NCI-H774 (cell line): Measurements from ENCODE around the gene DPP6.
"Not testable (repeated sequence)": the region's sequence is repeated elsewhere in the genome, so short reads cannot be mapped to it uniquely, and the experiment has no call there.

Experiments used
- DNase-seq: peaks from one replicate; lab custom pipeline; 2025; lab: John Stamatoyannopoulos, UW

Gene DPP6

DNA sequence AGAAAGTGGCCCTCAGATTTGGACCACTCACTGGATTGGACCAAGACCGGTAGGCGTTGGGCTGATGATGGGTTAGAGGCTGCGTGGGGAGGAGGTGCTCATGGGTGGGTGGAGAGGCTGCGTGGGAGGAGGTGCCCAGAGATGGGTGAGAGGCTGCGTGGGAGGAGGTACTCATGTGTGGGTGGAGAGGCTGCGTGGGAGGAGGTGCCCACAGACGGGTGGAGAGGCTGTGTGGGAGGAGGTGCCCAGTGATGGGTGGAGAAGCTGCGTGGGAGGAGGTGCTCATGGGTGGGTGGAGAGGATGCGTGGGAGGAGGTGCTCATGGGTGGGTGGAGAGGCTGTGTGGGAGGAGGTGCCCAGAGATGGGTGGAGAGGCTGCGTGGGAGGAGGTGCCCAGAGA lies 604.4 kb downstream of the DPP6 start:
- DNase-seq: no peak

DNA sequence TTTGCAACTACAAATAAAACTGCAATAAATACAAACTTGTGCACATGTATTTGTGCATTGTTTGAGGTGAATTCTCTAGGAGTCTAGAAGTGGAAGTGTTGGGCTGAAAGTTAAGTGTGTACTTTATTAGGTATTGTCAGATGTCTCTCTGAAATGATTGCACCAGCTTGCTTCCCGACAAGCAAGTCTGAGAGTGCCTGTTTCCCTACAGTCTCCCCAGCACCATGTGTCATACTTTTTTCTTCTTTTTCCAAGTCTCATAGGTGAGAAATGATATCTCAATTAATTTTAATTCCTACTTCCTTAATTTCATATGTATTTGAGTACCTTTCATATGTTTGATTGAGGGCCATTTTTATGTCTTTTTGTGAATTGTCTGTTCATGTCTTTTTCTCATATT lies 614.6 kb downstream of the DPP6 start:
- no peak for DNase-seq

DNA sequence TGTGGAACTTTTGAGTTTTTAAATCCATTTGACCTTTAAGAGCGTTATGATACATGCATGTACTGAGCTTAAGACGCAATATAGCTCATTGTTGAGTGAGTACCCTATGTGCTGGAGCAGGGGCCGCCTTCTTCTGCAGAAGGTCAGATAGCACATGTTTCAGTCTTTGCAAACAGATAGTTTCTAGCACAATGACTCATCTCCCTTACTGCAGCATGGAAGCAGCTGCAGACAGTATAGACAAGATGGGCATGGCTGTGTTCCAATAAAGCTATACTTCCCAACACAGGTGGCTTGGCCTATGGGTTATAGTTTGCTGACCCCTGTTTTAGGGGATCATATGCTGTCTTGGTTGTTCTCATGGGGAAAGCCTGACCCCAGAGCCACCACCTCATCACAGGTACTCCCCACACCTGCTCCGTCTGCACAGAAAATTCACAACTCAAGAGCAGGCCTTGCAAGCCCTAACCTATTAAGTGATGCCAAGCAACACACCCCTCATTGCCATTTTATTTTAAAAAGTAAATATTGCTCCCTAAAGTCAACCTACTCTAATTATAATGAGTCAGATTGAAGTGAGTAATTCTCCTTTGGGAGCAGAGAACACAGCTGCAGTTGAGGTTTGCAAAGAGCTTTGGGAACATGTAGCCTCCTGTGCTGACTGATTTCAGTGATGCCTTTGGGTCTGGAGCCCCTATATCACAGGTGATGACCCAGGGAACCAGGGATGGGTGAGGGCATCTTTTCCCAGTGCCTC lies 620.6 kb downstream of the DPP6 start:
- DNase-seq: peak; percentile 51

DNA sequence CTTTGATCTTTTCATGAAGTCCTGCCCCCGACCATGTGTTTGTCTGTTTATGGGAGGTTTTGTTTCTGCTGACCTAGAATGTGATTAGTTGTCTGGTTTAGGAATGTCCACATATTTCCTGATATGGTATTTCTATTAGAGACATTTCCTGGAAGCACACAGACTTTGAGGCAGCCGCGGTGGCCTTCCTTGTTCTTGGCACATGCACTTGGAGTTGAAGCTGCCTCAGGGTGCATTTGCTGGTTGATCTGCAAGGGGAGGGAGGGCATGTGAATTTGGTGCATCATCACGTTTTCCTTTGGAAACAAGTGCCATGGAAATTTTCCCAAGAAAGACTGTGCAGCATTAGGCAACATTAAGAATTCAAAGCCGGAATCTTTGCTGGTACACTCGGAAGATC lies 622.0 kb downstream of the DPP6 start:
- no peak for DNase-seq

DNA sequence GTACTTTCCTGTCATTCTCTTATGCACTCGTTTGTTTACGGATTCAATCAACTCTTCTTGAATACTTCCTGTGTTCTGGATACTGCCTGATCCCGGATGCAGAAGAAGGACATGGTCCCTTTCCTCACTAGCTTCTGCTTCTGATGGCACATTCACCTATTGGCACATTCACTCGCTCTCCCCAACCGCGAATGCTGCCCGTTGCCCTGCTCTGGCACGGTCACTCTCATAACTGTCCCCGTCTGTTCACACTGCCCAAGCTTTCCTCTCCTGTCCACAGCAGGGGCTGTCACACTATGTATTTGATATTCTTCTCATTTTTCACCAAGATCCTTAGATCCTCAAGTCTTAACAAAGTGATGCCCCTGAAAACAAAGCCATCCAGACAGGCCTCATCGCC lies 623.4 kb downstream of the DPP6 start:
- no peak for DNase-seq

DNA sequence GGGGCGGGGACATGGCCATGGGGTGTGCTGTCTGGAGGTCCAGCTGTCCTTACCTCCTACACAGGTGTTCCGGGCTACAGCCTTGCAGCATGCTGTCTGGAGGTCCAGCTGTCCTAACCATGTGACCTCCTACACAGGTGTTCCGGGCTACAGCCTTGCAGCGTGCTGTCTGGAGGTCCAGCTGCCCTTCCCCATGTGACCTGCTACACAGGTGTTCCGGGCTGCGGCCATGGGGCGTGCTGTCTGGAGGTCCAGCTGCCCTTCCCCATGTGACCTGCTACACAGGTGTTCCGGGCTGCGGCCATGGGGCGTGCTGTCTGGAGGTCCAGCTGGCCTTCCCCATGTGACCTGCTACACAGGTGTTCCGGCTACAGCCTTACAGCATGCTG lies 623.8 kb downstream of the DPP6 start:
- peak; percentile 41 for DNase-seq

DNA sequence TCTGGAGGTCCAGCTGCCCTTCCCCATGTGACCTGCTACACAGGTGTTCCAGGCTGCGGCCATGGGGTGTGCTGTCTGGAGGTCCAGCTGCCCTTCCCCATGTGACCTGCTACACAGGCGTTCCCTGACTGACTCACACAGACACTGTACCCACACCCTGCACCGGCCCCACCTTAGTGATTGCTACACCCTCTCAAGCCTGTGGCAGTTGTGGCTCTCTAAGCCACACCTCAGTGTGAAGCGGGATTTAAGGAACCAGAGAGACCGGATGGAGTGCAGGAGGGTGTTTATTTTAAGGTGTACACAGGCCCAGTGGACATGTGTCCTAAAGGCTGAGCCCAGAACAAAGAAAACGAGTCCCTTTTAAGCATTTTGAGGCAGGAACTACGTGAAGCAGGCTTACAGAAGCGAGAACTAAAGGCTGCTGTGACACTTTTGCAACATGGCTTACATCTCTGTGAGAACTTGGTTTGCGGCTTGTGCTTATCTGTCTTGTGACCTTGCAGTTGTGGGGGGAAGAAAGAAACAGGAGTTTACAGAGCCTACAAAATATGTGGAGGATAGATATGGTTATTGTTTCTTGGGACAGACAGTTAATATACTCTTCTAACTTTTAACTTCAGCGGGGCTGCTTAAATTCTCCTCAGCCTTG lies 624.4 kb downstream of the DPP6 start:
- peak; percentile 41 for DNase-seq

DNA sequence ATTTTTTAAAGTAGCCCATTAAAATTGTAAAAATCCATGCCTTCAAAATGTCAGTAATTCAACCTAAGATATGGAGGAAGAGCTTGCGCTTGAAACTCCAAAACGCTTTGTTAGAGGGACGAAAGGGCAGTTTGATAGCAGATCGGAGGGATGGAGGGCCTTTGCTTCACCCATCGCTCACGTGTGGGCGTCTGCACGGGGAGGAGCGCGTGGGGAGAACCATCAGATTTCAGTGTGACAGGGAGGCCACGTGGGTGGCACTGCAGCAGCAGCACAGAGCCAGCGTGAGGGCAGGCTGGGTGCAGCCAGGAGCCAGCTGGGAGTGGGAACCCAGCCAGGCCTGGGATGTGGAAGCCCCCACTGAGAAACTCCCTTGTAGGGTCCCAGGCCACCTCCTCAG lies 625.3 kb downstream of the DPP6 start:
- DNase-seq: no peak

DNA sequence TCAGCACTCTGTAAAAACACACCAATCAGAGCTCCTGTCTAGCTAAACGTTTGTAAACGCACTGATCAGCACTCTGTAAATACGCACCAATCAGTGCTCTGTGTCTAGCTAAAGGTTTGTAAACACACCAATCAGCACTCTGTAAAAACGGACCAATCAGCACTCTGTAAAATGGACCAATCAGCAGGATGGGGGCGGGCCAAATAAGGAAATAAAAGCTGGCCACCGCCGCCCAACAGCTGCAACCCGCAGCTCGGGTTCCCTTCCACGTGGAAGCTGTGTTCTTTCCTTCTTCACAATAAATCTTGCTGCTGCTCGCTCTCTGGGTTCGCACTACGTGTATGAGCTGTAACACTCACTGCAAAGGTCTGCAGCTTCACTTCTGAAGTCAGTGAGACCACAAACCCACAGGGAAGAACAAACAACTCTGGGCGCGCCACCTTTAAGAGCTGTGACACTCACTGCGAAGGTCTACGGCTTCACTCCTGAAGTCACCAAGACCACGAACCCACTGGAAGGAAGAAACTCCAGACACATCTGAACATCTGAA lies 625.9 kb downstream of the DPP6 start:
- DNase-seq: not testable (repeated sequence)

DNA sequence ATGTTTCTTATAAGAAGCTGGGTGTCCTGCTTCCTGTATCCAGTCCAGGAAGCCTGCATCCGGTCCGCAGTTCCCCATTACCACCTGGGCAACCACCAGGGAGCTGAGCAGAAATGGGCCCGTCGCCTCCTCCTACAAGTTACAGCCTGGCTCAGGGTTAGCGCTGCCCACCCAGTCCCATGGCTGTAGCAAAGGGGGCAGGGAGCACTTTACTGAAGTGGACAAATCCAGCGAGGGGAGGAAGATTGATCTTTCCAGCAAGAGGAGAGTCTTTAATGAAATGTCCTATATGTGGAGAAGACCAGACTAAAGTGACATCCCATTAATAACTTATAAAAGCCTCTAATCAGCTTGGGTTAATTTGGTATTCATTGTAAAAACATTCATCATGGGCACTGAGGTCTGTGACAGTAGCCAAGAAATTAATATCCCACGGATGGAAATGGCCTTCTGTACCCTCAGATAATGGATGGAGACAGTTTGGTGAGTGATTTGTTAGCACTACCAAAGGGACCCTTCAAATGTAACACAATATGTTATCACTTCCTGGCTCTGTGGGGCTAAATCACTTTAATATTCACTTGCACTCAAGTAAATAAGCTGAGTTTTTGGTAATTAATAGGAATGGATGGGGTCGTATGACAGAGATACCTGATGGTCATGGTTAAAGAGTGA lies 627.3 kb downstream of the DPP6 start:
- no peak for DNase-seq

DNA sequence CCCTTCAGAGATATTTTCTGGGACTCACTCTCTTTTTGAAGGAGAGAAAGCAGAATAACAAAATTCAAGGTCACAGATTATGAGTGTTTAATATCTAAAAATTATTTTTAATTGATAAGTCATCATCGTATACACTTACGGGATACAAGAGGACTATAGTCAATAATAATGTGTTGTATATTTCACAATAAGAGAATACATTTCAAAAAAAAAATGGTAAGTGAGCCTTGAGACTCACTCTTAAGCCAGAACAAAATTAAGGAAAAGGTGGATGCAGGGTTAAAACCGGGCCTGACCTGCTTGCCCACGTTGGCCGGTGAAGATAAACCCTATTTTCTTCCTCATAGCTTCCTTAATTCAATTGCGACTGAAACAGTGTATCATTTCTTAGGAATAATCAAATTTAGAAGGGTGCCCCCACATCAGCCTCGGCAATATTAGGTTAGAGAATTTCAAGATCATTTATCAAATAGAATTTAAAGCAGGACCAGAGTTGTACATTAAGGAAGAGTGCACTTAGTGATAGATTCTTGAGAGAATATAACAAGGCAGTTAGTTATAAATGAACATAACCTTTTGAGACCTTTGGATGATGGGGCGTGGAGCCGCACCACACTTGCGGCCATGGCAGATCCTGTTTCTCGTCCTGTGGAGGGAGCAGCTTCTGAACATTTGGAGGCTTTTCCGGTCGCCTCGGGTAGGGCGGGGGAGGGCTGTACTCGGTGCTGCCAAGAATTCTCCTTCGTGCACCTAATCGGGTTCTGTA lies 628.9 kb downstream of the DPP6 start:
- DNase-seq: no peak

DNA sequence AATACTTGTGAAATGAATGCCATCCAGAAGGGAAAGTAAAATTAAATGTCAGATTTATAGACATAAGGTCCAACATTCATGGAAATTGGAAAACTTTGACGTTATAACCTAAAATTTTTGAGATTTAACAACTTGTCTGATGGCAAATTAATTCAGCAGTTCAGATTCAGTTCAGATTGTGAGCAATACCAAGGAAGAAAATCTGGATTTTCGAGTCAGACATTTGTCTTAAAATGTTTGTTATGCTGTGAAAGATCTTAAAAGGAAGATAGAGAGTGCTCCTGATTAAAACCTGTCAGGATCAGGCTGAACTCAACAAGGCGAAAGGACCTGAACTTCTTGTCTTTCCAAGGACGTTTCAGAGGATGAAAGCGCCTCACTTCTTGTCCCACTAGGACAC lies 629.8 kb downstream of the DPP6 start:
- no peak for DNase-seq

DNA sequence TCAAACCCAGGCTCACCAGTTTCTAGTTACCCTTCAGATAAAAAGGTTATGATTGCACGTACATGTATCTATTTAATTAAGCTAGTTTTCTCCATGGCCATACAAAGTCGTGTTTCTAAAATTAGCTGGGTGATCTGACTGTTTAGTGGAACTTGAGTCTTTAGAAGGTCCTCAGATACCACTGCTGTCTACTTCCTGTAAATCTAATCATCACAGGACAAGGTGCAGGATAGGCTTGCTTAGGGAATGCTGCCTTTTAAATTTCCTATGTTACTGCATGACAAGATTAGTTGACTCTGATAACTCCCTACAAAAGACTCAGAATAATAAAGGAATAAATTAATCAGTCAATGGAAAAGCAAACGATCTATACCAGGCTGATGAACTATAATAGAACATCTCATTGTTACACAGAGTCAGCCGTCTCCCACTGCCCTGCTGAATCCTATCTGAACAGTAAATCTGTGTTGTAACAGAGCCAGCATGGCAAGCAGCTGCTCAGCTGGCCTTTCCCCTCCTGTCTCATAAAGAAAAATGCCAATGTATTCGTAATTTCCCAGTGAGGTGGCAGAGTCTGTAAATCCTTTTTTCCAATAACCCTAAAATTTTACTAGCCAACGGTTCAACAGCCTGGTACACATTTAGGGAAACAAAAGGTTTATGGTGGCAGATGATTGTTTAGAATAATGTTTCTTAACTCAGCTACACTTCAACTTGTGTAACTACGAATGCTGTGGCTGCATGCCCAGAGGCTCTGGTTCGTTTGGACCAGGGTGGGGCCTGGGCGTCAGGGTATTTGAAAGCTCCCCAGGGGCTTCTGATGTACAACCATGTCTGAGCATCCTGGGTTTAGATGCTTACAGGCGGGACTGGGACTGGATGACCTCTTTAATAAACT lies 632.7 kb downstream of the DPP6 start:
- no peak for DNase-seq

DNA sequence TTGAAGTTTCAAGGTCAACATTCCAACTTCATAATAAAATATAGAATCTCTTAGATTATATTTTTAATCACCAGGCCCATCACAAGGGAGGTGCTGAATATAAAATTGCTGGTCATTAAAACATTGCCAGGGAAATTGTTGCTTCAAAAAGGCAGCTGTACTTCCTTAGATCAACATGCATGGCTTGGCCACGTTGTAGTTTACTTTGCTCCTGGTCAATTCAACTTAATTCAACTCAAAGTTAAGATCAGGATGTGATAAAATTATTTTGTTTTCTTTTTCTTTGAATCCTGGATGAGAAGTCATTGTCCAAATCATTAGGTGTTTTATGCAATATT lies 633.3 kb downstream of the DPP6 start:
- no peak for DNase-seq

DNA sequence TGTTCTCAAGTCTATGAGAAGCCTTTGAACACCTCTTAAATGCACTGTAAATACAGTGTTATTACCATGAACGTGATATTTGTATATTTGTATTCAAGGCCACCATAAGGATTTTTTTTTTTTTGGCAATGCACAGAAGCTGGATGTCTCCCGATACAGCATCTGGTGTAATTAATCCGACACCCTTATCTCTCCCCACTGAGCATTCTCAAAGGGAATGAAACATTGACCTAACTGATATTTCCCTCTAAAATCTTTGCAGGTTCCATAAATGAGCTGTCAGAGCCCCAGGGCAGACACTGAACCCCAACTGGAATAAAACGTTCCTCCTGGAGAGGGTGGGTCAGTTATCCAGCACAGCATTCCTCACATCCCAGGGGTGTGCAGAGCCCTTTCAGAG lies 634.1 kb downstream of the DPP6 start:
- DNase-seq: no peak

DNA sequence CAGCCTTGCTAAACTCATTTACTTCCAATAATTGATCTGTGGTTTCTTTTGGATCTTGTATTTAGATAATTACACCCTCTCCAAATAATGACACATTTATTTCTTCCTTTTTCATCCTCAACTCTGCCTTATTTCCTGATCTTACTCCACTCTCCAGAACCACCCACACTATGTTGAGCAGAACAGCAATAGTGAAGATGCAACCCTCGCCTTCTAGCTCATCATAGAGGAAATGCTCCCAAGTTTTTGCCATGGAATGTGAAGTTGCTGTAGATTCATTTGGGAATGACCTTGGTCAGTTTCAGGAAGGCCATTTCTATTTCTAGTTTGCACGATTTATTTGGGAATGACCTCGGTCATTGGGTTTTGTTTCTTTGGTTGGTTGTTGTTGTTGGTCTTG lies 636.8 kb downstream of the DPP6 start:
- DNase-seq: no peak

DNA sequence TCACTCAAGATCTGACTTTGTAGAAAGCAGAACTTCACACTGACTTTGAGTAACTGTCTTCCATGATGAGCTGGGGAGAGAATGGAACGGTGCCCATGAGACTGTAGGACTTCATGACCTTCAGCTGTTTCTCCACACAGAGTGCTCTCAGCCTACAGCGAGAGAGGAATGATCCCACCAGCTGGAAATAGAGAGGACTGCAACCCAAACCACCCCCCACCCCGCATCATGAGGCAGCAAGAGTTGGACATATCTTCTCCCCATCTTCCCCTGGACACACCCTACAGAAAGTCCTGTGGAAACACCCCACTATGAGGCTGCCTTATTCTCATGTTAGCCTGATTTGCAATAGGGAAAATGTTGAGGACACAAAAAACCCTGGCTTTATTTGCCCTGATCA lies 638.2 kb downstream of the DPP6 start:
- no peak for DNase-seq

DNA sequence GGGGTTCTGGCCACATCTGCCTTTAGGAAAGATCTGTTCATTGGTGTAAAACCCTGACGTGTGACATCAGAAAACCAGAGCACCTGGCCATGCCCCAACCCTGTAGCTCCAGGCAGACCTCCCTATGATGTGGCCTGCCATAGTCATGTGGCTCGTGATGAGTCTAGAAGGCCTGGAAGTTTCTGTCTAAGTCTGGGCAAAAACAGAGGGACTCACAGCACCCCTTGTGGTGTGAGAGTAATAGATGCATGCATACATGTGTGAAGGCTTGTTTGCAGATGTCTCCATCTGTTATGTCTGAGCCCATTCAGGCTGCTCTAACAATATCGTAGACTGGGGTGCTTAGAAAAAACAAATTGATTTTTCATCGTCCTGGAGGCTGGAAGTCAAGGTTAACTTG lies 641.5 kb downstream of the DPP6 start:
- no peak for DNase-seq

DNA sequence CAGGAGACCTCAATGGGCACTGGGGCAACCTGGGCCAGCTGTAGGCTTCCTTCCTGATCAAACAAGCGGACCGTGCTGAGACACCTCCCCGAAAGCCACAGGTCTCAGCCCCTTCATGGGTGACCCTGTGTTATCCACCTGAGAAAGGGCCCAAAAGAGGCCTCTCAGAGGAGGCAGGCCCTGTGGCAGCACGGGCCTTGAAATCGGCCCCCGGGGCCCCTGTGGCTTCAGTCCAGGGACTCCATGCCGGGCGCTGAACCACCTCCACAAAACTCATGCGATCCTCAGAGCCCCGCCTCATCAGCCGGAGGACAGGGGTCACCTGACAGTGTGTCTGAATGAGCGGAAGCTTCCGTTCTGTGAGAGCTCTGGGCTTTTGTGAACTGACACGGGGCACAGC lies 643.6 kb downstream of the DPP6 start:
- DNase-seq: no peak

DNA sequence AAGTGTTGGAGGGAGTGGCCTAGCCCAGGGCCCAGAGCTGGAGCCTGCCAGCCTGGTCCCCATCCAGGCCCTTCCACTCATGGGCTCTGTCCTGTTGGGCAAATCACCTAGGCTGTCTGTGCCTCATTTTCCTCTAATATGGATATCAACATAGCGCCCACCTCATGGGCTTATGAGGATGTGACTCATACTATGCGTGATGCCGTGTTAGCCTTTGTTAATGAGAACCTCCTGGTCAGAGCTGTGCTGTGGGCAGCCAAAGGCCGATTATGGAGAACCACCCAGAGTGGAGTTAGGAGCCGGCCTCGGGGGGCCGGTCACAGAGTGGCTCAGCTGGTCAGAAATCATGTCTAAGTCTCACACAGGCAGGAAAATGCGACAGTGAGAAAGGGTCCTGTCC lies 644.4 kb downstream of the DPP6 start:
- no peak for DNase-seq

DNA sequence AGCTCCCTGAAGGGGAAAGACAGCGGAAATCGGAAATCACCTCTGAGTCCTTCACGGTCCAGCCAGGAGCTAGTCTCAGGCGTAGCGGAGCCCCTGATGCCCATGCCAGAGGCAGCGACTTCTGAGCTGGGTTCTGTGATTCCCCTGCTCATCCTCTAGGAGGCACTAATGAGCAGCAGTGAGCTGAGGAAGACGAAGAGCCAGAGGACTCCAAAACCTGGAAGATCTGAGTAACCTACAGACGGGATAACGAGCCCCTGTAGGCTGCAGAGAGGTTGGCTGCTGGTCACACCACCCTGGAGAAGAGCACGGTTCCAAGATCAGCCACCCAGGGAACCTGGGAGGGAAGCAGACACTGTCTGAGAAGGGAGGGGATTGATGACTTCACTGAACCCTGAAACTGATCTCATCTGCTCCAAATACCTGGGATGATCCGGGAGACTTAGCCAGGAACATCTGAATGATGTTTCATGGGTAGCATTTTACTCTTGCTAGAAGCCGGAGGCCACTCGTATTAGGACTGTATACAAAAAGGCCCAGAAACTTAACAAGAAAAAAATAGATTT lies 646.6 kb downstream of the DPP6 start:
- DNase-seq: no peak
